Measurements from ENCODE around the gene SLC7A8. TPM values are rescaled to one million over a fixed set of nuclear protein-coding genes. Genes with fewer than 3 reads are reported as not detected.
A peak's percentile ranks its signal among the peaks of the same experiment; 100 is the strongest.

The SLC7A8 gene
- total RNA-seq, 1 experiment from 2014 or later: 77.9 TPM

GRCh38 chr14:23106747-23107045 is 76.8 kb downstream of the SLC7A8 start:
- H3K14ac ChIP-seq (ENCODE audit: insufficient read depth, low read length): no peak overlapping the region
- no peaks in the 10 kb centered on the region for H3K27me3 ChIP-seq (ENCODE audit: insufficient read depth, low read length)
- H3K23ac ChIP-seq (ENCODE audit: insufficient read length, low read depth, low read length): no peak overlapping the region
- H4K20me1 ChIP-seq (ENCODE audit: control insufficient read depth, insufficient read depth, insufficient read length): no peaks in the 10 kb centered on the region
- Mint-ChIP-seq H3K27ac (peak overlapping the region; percentile 2 to 65 (median 7); a peak in 3 of 7 replicates), H3K4me3 (no peak overlapping the region; a peak in 1 of 5 replicates), H3K9me3 (peaks cover 8 to 9% of the 10 kb centered on the region in 2 experiments), H3K27me3 (ENCODE audit: low read depth) (peaks cover 27% of the 10 kb centered on the region), H3K4me1 (peaks cover 32 to 33% of the 10 kb centered on the region in 2 experiments), H3K36me3 (ENCODE audit: insufficient read depth in 1 of 3, low read depth in 3 of 3) (peaks cover 0 to 3% (median 0%) of the 10 kb centered on the region in 3 experiments; a peak in 1 of 7 replicates)
- no peak overlapping the region for H3K4ac ChIP-seq (ENCODE audit: low read depth, low read length)
- no peak overlapping the region for H2BK15ac ChIP-seq (ENCODE audit: low read depth, low read length)
- H2BK5ac ChIP-seq (ENCODE audit: insufficient read length, low read length): no peak overlapping the region
- no peak for DNase-seq
- H4K5ac ChIP-seq (ENCODE audit: insufficient read length, low read depth, low read length): no peak overlapping the region
- no peaks in the 10 kb centered on the region for H3K79me2 ChIP-seq (ENCODE audit: insufficient read depth, low read length)
- H3K4me1 ChIP-seq (ENCODE audit: insufficient read depth, low read length): no peaks in the 10 kb centered on the region; the same call in 1 of the 2 replicates
- no peak overlapping the region for H4K8ac ChIP-seq (replicated peaks; ENCODE audit: insufficient read length, low read depth, low read length)
- H3K56ac ChIP-seq (ENCODE audit: insufficient read length, low read depth, low read length): no peak overlapping the region
- no peaks in the 10 kb centered on the region for H3K9me3 ChIP-seq (ENCODE audit: control insufficient read depth, low read depth, low read length)
- H3T11ph ChIP-seq (ENCODE audit: low read length): no peak overlapping the region
- H2BK120ac ChIP-seq (ENCODE audit: low read depth, low read length, poor library complexity, severe bottlenecking): no peak overlapping the region
- H2AFZ ChIP-seq (ENCODE audit: low read length): no peak overlapping the region
- H2AK5ac ChIP-seq (ENCODE audit: insufficient read length, low read length): no peak overlapping the region
- no peaks in the 10 kb centered on the region for H3K23me2 ChIP-seq (ENCODE audit: insufficient read length, low read depth, low read length, poor library complexity, severe bottlenecking)
- no peak overlapping the region for H2BK12ac ChIP-seq (ENCODE audit: insufficient read length, low read depth, low read length)
- H3K4me2 ChIP-seq (ENCODE audit: insufficient read depth, insufficient read length, low read length): no peak overlapping the region
- TF ChIP-seq, protein P1, sequence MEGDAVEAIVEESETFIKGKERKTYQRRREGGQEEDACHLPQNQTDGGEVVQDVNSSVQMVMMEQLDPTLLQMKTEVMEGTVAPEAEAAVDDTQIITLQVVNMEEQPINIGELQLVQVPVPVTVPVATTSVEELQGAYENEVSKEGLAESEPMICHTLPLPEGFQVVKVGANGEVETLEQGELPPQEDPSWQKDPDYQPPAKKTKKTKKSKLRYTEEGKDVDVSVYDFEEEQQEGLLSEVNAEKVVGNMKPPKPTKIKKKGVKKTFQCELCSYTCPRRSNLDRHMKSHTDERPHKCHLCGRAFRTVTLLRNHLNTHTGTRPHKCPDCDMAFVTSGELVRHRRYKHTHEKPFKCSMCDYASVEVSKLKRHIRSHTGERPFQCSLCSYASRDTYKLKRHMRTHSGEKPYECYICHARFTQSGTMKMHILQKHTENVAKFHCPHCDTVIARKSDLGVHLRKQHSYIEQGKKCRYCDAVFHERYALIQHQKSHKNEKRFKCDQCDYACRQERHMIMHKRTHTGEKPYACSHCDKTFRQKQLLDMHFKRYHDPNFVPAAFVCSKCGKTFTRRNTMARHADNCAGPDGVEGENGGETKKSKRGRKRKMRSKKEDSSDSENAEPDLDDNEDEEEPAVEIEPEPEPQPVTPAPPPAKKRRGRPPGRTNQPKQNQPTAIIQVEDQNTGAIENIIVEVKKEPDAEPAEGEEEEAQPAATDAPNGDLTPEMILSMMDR (conservative IDR thresholded peaks at IDR 0.05): no peak
- H3K18ac ChIP-seq (ENCODE audit: insufficient read length, low read depth, low read length): no peak overlapping the region
- H4K91ac ChIP-seq (ENCODE audit: insufficient read length, low read depth, low read length): no peak overlapping the region
- H3K79me1 ChIP-seq (ENCODE audit: insufficient read depth, low read depth, low read length, poor library complexity, severe bottlenecking): no peaks in the 10 kb centered on the region
- no peak overlapping the region for H2BK20ac ChIP-seq (ENCODE audit: low read depth, low read length, poor library complexity, severe bottlenecking)
- H3K27ac ChIP-seq (ENCODE audit: insufficient read length, low read depth, low read length): no peak overlapping the region
- H3K9ac ChIP-seq (ENCODE audit: extremely low read depth, insufficient read length, low read length): no peak overlapping the region

Measured in H9 (cell line).